GM21737 (cell line): Measurements from ENCODE around the gene BLMH.
"Not testable (repeated sequence)": the region's sequence is repeated elsewhere in the genome, so short reads cannot be mapped to it uniquely, and the experiment has no call there.

ENCODE experiments used
- ATAC-seq: cut with Tn5 transposase; IDR thresholded peaks from one replicate; pipeline ENCODE4 v1.9.1; 2021; ENCODE audit warnings: mild to moderate bottlenecking, moderate library complexity; ENCODE audit not compliant: unreplicated experiment

Gene BLMH

DNA sequence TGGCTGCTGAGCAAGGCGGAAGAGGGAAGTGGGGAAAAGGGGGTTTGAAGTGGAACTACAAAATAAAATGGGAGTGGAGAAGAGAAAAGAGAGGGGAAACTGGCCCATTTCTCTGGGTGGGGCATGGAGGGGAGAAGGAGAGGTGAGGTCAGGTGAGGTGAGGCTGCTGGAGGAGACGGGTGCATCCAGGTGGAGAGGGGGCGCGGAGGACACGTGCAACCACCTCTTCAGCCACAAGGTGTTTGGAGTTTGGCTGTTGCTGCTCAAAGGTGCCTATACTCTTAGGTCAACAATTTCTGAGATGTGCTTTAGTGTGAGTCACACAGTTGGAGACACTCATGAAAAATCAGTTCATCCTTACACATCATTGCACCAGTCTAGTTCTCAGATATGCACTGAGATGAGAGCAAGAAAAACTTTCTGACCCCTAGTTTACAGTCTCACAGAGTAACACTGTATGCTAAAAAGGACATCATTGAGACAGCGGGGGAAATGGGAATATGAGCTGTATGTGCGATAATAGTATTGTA lies 61.1 kb downstream of the BLMH start:
- no peak for ATAC-seq

DNA sequence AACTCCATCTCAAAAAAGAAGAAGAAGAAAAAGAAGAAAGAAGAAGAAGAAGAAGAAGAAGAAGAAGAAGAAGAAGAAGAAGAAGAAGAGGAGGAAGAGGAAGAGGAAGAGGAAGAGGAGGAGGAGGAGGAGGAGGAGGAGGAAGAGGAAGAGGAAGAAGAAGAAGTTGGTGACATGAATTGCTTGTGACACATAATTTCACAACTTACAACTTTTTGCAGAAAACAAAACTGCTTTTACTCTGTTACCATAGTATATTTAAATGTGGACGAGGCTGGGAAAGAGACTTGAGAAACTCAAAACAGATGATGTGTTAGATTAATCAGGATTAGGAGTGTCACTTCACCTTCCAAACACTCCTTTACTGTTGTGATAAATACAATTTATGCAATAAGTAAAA lies 61.7 kb downstream of the BLMH start:
- ATAC-seq, result not testable (repeated sequence)

DNA sequence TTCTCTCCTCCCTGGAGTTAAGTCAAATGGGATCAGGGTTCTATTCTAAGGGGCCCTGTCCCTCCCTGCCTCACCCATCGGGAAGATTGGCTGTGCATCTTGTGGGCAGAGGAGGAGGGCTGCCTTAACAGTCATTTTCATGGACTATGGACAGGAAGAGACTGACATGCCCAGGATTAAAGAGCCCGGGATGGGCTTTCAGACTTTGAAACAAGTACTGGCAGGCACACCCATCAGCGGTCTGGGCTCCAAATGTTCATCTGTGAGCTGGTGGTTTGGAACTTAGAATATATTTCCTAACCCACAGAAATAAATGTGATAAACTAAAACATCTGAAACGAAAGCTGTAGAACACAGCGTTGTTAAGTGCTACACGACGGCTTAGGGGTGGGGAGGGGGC lies 62.7 kb downstream of the BLMH start:
- no peak for ATAC-seq

DNA sequence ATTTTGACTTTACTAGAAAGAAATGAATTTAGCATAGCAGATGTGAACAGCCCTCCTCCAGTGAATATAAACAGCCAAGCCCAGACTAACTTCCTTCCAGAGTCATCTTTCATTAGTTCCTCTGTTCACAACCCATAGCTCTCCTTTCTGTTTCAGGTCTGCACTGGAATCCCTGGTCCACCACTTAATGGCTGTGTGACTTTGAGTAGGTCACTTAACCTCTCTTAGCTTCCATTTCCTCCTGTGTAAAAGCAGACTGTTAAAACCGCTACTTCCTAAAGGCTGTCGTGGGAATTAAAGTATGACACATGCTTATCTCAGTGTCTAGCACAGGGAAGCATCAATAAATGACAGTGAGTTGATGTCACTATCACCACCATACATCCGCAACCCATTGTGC lies 63.7 kb downstream of the BLMH start:
- ATAC-seq, result no peak

DNA sequence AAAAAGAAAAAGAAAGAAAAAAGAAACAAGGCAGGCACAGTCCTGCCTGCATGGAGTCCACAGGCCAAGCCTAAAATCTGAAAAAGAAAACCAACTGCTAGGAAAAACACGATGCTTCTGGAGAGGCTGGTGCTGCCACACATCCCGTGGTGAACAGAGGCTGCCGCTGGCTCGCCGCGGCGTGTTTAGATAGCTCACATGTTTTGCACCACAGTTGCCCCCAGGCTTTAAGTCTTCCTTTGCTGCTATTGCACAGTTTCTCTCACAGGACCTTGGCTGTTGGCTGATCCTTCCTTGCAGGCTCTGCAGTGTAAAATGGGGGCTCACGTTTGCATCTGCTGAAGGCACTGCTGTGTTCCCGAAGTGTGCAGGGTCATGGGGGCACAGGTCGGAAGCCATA lies 64.9 kb downstream of the BLMH start:
- ATAC-seq, result no peak

DNA sequence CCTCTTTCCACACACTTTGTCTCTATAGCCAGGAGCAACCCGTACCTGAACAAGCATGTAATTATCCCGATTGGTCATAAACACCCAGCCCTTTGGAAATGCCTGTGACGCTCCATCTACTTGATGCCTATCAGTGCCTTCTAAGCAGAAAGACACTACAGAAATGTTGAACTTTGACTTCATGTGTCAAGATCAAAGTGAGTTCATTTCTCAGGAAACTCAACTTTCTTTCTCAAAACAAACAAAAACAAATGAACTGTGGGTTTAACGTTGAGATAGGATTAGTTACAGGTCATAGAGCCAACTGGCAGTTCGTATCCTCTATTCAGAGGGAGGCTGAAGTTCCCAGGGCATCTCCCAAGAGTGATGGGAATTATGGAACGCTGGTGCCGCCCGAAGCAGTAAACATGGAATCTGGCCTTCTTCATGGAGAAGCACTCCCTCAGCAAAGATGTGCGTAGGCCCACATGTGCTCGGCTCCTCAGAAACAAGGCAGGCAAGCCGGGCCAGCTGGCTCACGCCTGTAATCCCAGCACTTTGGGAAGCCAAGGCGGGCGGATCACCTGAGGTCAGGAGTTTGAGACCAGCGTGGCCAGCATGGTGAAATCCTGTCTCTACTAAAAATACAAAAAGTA lies 65.7 kb downstream of the BLMH start:
- ATAC-seq, result no peak

DNA sequence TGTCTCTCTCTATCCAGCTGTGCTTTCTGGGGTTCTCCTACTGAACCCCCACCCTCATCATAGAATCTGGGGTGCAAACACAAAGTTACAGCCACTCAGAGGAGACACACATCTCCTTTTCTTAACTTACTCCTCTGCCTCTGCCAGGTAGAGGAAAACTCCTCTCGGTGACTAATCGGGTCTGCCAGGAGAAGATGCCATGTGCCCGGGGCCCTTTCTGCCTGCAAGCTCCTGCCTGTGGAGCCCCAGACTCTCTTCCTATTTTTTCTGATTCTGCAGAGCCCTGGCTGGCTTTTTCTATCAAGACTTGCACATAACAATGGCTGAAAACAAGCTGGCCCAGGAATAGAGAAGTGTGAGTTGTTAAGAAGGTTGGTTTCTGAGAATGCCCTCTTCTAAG lies 66.6 kb downstream of the BLMH start:
- no peak for ATAC-seq

DNA sequence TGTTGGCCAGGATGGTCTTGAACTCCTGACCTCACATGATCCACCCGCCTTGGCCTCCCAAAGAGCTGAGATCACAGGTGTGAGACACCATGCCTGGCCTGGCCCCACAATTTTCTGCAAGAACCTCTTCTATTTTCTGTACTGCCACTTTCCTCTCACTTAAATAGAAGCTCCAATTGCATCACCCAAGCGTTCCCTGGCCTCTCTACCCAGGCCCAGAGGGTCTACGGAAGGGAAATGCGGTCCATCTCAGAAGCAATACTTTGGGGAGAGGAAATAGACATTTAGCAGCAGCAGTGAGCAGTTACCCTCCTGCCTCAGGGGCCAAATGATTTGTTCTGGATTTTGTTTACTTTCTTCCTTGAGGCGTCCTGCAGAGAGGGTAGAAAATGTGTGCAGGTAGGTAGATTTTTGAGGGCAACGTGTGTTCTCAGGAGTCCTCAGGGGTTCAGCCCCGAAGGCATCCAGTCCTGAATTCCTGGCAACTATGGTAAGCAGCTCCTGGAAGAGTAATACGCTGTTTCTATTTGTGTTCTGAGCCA lies 67.3 kb downstream of the BLMH start:
- no peak for ATAC-seq

DNA sequence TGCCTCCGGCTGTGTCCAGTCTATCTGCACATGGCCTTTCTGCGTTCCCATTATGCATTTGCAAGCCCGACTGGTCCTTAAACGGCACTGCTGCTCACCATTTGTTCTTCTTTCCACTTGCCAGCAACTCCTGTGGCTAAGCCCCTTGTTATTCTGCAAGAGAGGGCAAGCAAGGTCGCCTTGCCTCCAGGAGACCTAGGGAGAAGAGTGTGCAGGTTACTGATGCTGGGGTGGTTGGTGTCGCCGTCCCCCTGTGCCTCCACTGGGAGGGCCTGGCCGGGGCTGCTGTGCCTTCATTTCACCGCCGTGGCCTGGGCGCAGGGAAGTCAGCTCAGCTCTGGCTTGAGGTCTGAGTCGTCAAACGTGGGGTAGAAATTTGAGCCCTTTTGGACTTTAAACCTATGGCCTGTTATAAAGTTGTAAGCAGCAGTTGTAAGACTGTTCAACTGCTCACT lies 69.0 kb downstream of the BLMH start:
- ATAC-seq, result no peak

DNA sequence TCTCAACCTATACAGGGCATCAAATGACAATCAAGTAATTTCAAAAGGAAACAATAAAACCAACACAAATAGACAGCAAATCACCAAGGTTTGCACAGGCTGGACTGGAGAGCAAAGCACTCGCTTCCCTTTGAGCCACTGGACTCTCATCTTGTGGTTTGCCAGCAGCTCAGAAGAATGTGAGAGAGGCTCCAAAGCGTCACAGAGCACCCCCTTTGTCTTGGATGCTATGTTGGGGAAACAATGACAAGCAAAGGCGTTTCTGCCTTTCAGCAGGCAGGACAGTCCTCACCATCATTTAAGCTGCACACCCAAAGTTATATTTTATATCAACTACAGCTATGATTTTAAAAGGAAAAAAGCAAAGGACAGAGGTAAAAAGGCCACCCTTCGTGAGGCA lies 69.5 kb downstream of the BLMH start:
- no peak for ATAC-seq

DNA sequence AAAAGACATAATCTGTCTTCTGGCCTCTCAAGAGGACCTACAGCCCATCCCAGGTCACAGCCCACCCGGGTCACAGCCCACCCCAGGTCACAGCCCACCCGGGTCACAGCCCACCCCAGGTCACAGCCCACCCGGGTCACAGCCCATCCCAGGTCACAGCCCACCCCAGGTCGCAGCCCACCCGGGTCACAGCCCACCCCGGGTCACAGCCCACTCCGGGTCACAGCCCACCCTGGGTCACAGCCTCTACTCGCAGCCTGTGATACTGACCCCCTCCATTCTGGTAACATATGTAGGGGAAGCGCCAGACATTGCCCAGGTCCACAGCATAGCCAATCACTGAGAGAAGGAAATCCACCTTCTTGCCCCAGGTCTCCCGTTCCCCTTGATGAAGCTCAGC lies 70.4 kb downstream of the BLMH start:
- ATAC-seq, result no peak

DNA sequence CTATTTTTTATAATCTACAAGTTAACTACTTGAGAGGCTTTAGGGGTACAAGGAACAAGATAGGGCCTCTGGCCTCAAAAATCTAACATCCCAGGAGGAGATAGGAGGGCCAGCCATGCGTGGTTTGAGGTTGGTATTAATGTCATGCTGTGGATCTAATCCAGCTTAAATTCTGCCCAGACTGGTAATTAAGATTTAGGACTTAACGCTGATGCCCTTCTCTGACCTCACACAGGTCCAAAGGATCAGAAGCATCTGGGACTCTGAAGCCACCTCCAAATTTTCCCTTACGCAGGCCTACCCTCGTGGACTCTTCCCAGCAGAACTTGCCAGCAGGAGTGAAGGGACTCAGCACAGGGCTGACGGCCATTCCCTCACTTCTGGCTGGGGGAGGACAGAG lies 71.3 kb downstream of the BLMH start:
- ATAC-seq, result no peak

DNA sequence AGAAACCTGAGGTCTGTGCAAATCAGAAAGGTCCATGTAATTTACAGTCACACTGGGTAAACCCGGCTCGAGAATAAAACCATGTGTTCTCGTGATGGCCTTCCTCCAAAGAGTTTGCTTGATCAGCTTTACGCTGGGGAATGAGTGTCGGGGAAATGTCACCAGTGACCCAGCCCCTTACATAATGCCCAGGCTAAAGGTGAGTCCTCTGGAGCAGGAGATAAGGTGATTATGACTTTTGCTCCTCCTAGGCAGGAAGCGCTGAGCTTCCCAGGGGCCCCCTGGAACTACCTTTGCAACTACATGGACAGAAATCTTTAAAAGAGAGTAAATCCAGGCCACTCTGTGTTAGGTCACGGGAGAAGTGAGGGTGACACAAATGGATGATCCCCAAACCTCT lies 71.9 kb downstream of the BLMH start:
- no peak for ATAC-seq

DNA sequence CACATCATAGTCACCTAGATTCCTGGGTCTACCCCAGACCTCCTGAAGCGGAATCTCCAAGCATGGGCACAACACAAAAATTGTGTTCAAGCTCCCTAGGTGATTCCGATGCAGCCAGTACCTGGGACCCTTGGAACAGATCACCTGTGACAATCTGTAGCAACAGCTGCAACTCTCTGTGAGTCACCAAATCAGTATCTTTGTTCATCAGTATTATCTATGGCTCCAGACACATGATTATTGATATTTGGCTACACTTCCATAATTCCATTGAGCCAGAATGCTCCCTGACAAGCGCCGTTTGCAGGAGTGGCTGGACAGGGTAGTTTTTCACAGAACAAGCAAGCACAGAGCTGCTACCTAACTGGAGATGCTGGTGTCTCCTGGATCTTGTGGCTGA lies 72.4 kb downstream of the BLMH start:
- no peak for ATAC-seq

DNA sequence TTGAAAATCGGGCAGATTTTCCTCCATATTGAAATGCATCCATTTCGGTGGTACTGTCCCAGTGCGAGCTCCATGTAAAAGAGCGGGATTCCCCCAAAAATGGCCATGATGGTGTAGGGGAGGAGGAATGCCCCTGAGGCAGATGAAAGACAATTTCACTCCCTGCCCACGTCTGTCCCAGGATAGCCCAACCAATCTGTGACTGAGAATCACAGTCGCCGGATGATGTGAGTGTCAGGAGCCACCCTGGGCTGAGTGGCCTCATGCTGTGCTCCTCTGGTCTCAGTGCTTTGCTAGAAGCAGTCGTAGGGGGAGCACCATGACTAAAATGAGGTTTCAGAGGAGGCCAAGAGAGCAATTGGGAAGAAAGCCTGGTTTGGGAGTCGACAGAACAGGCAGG lies 72.9 kb downstream of the BLMH start:
- no peak for ATAC-seq

DNA sequence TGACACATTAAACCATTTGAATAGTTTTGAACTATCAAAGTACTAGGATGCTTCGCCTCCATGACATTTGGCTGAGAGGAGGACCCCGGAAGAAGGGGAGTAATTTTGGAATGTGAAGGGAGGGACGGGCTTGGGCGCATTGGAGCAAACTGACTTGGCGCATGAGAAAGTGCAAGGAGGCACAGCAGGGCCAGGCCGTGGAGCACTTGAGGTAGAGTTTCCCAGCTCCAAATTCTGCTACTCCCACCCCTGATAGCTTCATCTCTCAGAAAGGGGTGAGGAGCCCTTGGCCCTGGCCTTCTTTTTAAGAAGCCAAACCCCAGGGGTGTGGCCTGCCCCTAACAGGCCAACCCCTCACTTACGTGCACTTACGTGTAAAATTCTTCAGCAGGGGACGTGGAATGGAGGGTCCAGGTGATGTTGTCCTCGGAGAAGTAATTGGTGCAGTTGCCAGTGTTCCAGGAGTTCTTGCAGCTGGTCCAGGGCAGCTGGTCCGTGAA lies 73.9 kb downstream of the BLMH start:
- ATAC-seq, result no peak

DNA sequence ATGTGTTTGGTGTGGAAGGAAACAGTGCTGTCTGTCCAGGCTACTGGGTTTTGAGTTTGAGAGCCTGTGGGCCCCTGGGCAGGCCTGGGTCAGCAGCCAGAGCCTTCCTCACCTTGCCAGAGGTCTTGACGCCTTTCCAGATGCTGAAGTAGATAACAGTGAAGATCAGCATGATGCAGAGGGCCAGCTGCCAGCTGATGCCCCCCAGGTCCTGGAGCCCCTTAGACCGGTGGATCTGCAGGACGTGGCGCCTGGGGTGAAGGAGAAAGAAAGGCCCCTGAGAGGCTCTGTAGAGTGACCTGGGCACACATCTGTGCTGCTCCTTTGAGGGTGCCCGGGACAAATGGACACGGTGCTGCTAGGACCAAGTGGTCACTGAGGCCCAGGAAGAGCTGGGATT lies 74.7 kb downstream of the BLMH start:
- ATAC-seq, result no peak

DNA sequence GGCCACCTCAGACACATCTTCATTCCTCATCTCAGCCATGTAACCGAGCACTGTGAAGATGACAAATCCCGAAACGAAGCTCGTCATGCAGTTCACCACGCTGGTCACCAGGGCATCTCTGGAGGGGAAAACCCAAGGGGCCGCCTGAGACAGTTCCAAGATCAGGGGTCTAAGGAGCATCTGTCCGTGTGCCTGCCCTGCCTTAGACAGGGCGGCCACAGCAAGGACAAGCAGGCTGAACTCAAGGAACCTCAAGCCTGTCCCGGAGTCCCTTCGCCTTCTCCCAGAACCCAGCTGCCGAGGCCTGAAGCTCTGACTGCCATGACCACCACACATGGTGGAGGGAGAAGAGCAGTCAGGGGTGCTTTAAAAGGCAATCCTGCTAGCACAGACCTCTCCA lies 79.0 kb downstream of the BLMH start:
- ATAC-seq, result no peak

DNA sequence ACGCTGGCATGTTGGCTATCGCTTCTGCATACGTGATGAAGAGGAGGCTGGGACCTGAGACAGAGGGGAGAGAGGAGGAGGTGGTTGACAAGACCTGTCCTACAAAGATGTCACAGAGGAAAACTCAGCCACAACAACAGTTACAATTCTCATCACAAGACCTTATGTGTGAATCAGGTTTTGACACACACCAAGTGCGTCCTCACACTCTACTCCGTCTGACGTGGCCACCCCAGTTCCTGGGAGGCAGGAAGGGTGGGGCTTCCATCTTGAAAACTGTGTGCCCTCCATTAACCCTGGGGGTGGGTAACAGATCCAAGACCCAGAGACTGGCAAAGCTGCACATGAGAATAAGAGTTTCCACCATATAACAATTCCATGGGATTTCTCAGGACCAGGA lies 80.4 kb downstream of the BLMH start:
- no peak for ATAC-seq

DNA sequence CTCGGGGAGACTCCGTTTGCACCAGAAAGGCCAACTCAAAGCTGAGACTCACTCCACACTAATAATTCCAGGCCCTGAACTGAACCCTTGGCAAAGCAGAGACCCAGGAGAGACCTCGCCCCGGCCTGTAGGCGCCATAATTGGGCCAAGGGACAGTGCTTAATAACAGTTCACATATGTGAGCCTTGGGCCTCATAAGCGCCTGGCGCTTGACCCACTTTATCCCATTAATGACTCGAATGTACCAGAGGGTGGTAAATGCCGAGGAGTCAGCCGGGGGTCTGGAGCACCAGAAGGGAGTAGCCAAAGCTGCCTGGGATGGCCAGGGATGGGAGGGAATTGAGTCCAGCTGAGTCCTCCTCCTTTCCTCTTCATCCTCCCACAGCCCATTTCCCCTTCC lies 80.8 kb downstream of the BLMH start:
- no peak for ATAC-seq

DNA sequence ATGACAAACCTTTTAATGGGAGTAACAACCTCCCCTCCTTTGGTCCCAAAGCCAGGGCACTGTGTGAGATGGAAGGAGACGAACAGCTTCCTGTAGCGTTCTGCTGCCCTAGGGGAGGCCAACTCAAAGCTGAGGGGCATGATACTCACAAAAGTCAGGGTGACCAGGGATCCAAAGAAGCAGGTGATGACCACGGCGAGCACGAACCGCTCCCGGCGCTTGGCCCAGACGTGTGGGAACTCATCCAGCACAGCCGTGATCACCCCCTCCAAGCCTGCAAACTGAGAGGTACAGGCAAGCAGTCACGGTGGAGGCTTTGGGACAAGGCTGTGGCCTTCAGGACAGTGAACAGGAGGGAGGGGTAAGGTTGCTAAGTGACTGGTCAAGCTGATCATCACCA lies 81.4 kb downstream of the BLMH start:
- no peak for ATAC-seq

DNA sequence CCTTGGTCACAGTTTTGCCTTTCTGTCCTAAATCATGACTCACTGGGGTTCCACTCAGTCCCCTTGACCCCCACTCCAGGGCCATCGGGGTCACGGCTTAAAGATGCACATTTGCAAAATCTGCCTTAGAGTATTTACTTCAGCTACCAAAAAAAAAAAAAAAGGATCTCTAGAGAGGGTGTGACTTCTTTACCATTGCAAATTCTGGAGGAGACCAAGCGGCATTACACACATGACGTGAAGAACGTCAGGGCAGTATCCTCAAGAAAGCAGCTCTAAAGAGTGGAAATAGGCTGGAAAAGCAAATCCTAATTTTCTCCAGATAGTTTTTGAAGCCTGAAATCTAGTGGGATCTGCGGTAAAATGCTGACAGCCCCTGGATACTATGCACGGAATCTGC lies 81.8 kb downstream of the BLMH start:
- no peak for ATAC-seq

DNA sequence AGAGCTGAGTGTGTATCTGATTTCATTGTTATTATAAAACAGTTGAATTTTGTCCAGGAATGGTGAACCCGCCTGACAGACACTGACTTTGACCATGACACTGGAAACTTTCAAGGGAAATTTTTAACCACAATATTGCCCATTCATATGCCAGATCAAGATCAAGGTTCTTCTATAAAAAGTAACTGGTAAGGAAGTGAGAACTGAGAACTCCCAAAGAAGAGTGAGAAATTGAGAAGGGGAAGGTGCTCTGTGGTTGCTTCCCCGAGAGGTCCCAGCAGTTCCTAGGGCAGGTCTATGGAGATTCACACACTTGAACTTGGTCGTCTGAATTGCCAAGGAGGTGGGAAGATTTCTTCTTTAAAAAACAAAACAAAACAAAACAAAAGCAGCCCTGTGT lies 83.5 kb downstream of the BLMH start:
- no peak for ATAC-seq
